Measurements from ENCODE around the gene TM9SF2.

TM9SF2 gene

GRCh38 chr13:99540530-99540929 is 39.3 kb downstream of the TM9SF2 start:
- intact Hi-C loops (cut with DNase I; ENCODE audit: low total_unique reads), result no loop called here
- no peaks in the 10 kb centered on the region for H3K4me1 ChIP-seq
- H3K4me3 ChIP-seq, result no peak overlapping the region
- H3K36me3 ChIP-seq, result peaks cover 58 to 67% (median 62%) of the 10 kb centered on the region in 3 donors
- H3K27me3 ChIP-seq, result no peaks in the 10 kb centered on the region
- TF ChIP-seq, protein P1, sequence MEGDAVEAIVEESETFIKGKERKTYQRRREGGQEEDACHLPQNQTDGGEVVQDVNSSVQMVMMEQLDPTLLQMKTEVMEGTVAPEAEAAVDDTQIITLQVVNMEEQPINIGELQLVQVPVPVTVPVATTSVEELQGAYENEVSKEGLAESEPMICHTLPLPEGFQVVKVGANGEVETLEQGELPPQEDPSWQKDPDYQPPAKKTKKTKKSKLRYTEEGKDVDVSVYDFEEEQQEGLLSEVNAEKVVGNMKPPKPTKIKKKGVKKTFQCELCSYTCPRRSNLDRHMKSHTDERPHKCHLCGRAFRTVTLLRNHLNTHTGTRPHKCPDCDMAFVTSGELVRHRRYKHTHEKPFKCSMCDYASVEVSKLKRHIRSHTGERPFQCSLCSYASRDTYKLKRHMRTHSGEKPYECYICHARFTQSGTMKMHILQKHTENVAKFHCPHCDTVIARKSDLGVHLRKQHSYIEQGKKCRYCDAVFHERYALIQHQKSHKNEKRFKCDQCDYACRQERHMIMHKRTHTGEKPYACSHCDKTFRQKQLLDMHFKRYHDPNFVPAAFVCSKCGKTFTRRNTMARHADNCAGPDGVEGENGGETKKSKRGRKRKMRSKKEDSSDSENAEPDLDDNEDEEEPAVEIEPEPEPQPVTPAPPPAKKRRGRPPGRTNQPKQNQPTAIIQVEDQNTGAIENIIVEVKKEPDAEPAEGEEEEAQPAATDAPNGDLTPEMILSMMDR (IDR thresholded peaks at IDR 0.05), result no peak
- DNase-seq, result no peak
- H3K9me3 ChIP-seq, result no peaks in the 10 kb centered on the region
- no peak overlapping the region for H3K27ac ChIP-seq

DNA sequence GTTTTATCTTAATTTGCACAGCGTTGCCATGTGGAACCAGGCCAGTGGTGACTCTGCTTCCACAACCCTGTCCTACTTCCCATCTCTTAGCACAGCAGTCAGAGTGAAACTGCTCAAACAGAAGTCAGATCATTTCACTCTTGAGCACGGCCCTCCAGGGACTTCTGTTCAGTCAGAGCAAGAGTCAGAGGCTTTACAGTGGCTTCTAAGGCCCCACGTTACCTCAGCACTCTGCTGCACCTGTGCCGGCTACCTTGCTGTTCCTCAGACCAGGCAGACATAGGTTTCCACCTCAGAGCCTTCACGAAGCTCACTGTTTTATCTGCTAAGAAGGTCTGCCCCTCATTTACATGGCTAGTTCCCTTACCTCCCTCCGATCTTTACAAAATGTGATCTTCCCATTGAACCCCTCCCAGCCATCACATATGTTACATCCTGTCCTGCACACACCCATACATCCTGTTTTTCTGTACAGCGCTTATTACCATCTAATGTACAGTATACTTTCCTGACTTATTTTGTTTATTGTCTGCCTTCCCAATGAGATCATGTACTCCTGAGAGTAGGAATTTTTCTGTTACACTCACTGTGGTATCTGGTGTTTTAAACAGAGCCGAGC is 41.6 kb downstream of the TM9SF2 start:
- H3K36me3 ChIP-seq, result peaks cover 73 to 80% (median 80%) of the 10 kb centered on the region in 3 donors
- H3K4me1 ChIP-seq, result no peaks in the 10 kb centered on the region
- DNase-seq, result no peak
- TF ChIP-seq, protein P1 (IDR thresholded peaks at IDR 0.05), result no peak
- intact Hi-C loops (cut with DNase I; ENCODE audit: low total_unique reads), result no loop called here
- no peak overlapping the region for H3K27ac ChIP-seq
- no peaks in the 10 kb centered on the region for H3K27me3 ChIP-seq
- H3K9me3 ChIP-seq, result no peaks in the 10 kb centered on the region
- no peak overlapping the region for H3K4me3 ChIP-seq

DNA sequence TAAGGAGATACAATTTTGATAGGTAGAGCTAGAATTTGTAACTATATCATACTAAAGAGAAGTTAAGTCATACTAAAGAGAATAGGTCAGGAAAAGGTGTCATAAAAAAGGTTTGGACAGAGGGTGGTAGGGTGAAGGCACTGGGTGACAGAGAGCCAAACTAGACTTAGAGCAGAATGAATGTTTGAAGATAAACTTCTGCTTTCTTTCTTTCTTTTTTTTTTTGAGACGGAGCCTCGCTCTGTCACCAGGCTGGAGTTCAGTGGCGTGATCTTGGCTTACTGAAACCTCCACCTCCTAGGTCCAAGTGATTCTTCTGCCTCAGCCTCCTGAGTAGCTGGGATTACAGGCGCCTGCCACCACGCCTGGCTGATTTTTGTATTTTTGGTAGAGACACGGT is 44.1 kb downstream of the TM9SF2 start:
- TF ChIP-seq, protein P1 (IDR thresholded peaks at IDR 0.05), result no peak
- no peaks in the 10 kb centered on the region for H3K27me3 ChIP-seq
- DNase-seq, result no peak
- H3K27ac ChIP-seq, result no peak overlapping the region
- H3K4me1 ChIP-seq, result no peaks in the 10 kb centered on the region
- no peak overlapping the region for H3K4me3 ChIP-seq
- peaks cover 75 to 91% (median 78%) of the 10 kb centered on the region in 3 donors for H3K36me3 ChIP-seq
- H3K9me3 ChIP-seq, result no peaks in the 10 kb centered on the region
- intact Hi-C loops (cut with DNase I; ENCODE audit: low total_unique reads), result no loop called here

DNA sequence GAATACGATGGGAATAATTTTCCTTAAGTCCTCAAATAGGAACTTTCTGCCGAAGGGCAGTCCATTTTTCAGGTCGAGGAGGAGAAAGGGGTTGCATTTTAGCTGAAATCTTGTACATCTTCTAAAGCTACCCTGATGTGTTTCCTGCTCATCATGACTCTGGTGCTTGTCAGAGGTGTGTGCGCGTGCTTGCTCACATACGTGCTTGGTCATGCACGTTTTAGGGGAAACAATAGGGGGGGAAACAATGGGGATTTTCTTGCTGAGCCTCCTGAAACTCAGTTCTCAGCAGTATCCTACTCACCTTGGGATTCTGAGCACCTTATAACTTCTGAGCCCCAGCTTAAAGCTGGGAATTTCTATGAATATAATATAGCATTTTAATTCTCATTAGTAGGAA is 44.7 kb downstream of the TM9SF2 start:
- Histone ChIP-seq H3K9me3 (no peaks in the 10 kb centered on the region), H3K4me1 (no peaks in the 10 kb centered on the region), H3K27ac (no peak overlapping the region), H3K36me3 (peaks cover 78 to 93% (median 80%) of the 10 kb centered on the region in 3 donors), H3K27me3 (no peaks in the 10 kb centered on the region), H3K4me3 (no peak overlapping the region)
- TF ChIP-seq, protein P1 (IDR thresholded peaks at IDR 0.05), result no peak
- intact Hi-C loops (cut with DNase I; ENCODE audit: low total_unique reads), result no loop called here
- DNase-seq, result no peak

GRCh38 chr13:99546878-99547277 is 45.6 kb downstream of the TM9SF2 start:
- Histone ChIP-seq H3K4me3 (no peak overlapping the region), H3K9me3 (no peaks in the 10 kb centered on the region), H3K27ac (no peak overlapping the region), H3K27me3 (no peaks in the 10 kb centered on the region), H3K36me3 (peaks cover 78 to 93% (median 81%) of the 10 kb centered on the region in 3 donors), H3K4me1 (no peaks in the 10 kb centered on the region)
- DNase-seq, result no peak
- TF ChIP-seq, protein P1 (IDR thresholded peaks at IDR 0.05), result no peak
- intact Hi-C loops (cut with DNase I; ENCODE audit: low total_unique reads), result no loop called here

DNA sequence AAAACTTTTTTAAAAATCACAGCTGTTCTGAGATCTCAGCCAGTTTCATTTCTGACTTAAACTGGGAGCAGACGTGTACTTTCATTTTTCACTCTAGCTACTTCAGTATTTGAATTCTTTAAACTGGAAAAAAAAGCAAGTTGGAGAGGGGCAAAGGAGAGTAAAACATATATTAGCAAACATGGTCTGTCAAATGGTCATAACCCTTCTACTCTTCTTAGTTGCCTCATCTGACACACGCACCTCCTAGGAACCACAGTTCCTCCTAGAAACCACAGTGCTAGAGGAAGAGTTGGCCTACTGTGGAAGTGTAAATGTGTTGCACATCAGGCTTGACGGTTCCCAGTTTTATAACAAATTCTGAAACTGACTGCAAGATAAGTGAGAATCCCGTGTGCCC is 47.2 kb downstream of the TM9SF2 start:
- Histone ChIP-seq H3K4me3 (no peak overlapping the region), H3K27me3 (no peaks in the 10 kb centered on the region), H3K27ac (no peak overlapping the region), H3K4me1 (no peaks in the 10 kb centered on the region), H3K9me3 (no peaks in the 10 kb centered on the region), H3K36me3 (peaks cover 77 to 93% (median 78%) of the 10 kb centered on the region in 3 donors)
- intact Hi-C loops (cut with DNase I; ENCODE audit: low total_unique reads), result no loop called here
- DNase-seq, result no peak
- TF ChIP-seq, protein P1 (IDR thresholded peaks at IDR 0.05), result no peak
